ENCODE data around the gene PC. TPM values are rescaled to one million over a fixed set of nuclear protein-coding genes. Genes with fewer than 3 reads are reported as not detected.

Gene PC
- total and polyA plus RNA-seq, 9 of the 15 experiments (the other 6 are each of a cell fraction or from before 2014, with no cell fraction given), result 0.94 to 38.0 (median 8.7) TPM

DNA sequence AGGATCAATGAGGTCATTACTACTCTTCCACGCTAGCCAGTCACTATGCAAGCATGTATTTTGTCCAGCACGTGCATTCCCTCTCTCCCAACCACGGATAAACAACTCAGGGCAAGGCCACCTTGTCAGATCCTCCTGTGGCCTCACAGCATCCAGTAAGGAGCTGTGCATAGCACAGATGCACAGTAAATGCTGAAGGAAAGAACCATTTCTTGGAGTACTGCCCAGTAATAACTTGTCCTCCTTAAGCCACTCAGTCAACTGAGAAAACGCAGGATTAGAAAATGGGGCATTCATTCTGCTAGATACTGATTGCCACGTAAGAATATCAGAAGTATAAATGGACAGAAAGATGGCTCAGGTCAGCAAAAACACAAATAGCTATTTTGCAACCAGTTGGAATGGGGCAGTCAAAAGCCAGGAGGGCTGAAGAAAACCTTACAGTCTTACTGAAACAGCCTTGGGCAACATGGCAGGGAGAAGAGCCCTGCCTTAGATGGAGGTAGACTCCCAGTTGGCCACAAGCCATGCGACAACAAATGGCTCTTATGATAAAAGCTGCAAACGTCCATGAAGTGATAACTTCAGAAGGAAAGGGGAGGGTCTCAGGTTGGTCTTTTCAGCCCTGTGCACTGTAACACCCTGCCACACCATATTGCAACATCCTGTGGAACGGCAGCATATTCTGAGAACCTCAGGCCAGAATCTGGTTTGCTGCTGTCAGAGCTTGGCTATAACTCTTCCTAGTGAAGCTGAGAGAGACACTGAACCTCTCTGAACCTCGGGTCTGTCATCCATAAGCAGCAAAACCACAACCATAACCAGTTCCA is 23.0 kb downstream of the PC start (continued):
- TF ChIP-seq CBX3 (IDR thresholded peaks at IDR 0.05; ENCODE audit: borderline replicate concordance in 1 of 2, low read length in 2 of 2), result no peak; a peak in 1 of 3 replicates
- no peak for TF ChIP-seq NCOA4 (IDR thresholded peaks at IDR 0.05; ENCODE audit: partially characterized antibody)
- TF ChIP-seq, protein P1, sequence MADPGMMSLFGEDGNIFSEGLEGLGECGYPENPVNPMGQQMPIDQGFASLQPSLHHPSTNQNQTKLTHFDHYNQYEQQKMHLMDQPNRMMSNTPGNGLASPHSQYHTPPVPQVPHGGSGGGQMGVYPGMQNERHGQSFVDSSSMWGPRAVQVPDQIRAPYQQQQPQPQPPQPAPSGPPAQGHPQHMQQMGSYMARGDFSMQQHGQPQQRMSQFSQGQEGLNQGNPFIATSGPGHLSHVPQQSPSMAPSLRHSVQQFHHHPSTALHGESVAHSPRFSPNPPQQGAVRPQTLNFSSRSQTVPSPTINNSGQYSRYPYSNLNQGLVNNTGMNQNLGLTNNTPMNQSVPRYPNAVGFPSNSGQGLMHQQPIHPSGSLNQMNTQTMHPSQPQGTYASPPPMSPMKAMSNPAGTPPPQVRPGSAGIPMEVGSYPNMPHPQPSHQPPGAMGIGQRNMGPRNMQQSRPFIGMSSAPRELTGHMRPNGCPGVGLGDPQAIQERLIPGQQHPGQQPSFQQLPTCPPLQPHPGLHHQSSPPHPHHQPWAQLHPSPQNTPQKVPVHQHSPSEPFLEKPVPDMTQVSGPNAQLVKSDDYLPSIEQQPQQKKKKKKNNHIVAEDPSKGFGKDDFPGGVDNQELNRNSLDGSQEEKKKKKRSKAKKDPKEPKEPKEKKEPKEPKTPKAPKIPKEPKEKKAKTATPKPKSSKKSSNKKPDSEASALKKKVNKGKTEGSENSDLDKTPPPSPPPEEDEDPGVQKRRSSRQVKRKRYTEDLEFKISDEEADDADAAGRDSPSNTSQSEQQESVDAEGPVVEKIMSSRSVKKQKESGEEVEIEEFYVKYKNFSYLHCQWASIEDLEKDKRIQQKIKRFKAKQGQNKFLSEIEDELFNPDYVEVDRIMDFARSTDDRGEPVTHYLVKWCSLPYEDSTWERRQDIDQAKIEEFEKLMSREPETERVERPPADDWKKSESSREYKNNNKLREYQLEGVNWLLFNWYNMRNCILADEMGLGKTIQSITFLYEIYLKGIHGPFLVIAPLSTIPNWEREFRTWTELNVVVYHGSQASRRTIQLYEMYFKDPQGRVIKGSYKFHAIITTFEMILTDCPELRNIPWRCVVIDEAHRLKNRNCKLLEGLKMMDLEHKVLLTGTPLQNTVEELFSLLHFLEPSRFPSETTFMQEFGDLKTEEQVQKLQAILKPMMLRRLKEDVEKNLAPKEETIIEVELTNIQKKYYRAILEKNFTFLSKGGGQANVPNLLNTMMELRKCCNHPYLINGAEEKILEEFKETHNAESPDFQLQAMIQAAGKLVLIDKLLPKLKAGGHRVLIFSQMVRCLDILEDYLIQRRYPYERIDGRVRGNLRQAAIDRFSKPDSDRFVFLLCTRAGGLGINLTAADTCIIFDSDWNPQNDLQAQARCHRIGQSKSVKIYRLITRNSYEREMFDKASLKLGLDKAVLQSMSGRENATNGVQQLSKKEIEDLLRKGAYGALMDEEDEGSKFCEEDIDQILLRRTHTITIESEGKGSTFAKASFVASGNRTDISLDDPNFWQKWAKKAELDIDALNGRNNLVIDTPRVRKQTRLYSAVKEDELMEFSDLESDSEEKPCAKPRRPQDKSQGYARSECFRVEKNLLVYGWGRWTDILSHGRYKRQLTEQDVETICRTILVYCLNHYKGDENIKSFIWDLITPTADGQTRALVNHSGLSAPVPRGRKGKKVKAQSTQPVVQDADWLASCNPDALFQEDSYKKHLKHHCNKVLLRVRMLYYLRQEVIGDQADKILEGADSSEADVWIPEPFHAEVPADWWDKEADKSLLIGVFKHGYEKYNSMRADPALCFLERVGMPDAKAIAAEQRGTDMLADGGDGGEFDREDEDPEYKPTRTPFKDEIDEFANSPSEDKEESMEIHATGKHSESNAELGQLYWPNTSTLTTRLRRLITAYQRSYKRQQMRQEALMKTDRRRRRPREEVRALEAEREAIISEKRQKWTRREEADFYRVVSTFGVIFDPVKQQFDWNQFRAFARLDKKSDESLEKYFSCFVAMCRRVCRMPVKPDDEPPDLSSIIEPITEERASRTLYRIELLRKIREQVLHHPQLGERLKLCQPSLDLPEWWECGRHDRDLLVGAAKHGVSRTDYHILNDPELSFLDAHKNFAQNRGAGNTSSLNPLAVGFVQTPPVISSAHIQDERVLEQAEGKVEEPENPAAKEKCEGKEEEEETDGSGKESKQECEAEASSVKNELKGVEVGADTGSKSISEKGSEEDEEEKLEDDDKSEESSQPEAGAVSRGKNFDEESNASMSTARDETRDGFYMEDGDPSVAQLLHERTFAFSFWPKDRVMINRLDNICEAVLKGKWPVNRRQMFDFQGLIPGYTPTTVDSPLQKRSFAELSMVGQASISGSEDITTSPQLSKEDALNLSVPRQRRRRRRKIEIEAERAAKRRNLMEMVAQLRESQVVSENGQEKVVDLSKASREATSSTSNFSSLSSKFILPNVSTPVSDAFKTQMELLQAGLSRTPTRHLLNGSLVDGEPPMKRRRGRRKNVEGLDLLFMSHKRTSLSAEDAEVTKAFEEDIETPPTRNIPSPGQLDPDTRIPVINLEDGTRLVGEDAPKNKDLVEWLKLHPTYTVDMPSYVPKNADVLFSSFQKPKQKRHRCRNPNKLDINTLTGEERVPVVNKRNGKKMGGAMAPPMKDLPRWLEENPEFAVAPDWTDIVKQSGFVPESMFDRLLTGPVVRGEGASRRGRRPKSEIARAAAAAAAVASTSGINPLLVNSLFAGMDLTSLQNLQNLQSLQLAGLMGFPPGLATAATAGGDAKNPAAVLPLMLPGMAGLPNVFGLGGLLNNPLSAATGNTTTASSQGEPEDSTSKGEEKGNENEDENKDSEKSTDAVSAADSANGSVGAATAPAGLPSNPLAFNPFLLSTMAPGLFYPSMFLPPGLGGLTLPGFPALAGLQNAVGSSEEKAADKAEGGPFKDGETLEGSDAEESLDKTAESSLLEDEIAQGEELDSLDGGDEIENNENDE (IDR thresholded peaks at IDR 0.05; ENCODE audit: low read depth, low read length), result no peak
- no peak for TF ChIP-seq ETV6 (IDR thresholded peaks at IDR 0.05; ENCODE audit: borderline replicate concordance in 1 of 2, low read depth in 2 of 2, low read length in 1 of 2)
- no peak for TF ChIP-seq ETV6 (CRISPR knock-in tag; IDR thresholded peaks at IDR 0.05; ENCODE audit: borderline replicate concordance)
- no peak for TF ChIP-seq GATAD2A (IDR thresholded peaks at IDR 0.05)
- no peak for TF ChIP-seq ZNF134 (CRISPR knock-in tag; conservative IDR thresholded peaks at IDR 0.05)
- no peak; the same call in 1 of the 2 replicates for TF ChIP-seq FOSL1 (tag; conservative IDR thresholded peaks at IDR 0.05)
- TF ChIP-seq, protein P2, sequence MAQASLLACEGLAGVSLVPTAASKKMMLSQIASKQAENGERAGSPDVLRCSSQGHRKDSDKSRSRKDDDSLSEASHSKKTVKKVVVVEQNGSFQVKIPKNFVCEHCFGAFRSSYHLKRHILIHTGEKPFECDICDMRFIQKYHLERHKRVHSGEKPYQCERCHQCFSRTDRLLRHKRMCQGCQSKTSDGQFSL (CRISPR knock-in tag; IDR thresholded peaks at IDR 0.05), result no peak
- TF ChIP-seq, protein P2 (tag; IDR thresholded peaks at IDR 0.05), result no peak
- peak; percentile 96 for TF ChIP-seq NFIC (IDR thresholded peaks at IDR 0.05)
- peak in 1 of 2 experiments; percentile 79; a peak in 3 of 4 replicates for TF ChIP-seq RCOR1 (IDR thresholded peaks at IDR 0.05; ENCODE audit: borderline replicate concordance in 1 of 2, low read depth in 2 of 2, low read length in 2 of 2)
- no peak for TF ChIP-seq STAG1 (CRISPR knock-in tag; IDR thresholded peaks at IDR 0.05; ENCODE audit: borderline replicate concordance)
- TF ChIP-seq NFRKB (IDR thresholded peaks at IDR 0.05; ENCODE audit: low read depth), result peak; percentile 78
- TF ChIP-seq HNRNPUL1 (IDR thresholded peaks at IDR 0.05; ENCODE audit: low read length), result no peak
- no peak for TF ChIP-seq KAT2B (IDR thresholded peaks at IDR 0.05; ENCODE audit: low read depth, low read length)
- no peak for TF ChIP-seq PHF20 (IDR thresholded peaks at IDR 0.05; ENCODE audit: partially characterized antibody)
